ENCODE results near the gene MRM1.
"Not testable (repeated sequence)": the region's sequence is repeated elsewhere in the genome, so short reads cannot be mapped to it uniquely, and the experiment has no call there.

Gene MRM1

DNA sequence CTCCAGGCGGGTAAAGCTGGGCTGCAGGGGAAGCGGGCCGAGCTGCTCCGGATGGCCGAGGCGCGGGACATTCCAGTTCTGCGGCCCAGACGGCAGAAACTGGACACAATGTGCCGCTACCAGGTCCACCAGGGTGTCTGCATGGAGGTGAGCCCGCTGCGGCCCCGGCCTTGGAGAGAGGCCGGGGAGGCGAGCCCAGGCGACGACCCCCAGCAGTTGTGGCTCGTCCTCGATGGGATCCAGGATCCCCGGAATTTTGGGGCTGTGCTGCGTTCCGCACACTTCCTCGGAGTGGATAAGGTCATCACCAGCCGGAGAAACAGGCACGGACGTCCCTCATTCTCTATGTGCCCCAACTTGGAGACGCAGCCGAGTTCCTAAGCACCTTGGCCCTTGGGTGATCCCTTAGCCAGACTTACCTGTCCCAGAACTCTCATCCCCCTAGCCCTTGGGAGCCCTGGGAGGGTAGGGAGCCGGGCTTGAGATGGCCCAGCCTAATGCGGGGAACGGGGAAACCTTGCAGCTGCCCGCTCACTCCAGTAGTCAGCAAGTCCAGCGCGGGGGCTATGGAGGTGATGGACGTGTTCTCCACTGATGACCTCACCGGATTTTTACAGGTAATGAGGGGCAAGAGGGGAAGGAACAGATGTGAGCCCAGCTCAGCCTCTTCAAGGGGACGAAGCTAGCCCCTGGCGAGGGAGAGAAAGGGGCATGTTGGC lies 806 bp downstream of the MRM1 start:
- no peak for DNase-seq

DNA sequence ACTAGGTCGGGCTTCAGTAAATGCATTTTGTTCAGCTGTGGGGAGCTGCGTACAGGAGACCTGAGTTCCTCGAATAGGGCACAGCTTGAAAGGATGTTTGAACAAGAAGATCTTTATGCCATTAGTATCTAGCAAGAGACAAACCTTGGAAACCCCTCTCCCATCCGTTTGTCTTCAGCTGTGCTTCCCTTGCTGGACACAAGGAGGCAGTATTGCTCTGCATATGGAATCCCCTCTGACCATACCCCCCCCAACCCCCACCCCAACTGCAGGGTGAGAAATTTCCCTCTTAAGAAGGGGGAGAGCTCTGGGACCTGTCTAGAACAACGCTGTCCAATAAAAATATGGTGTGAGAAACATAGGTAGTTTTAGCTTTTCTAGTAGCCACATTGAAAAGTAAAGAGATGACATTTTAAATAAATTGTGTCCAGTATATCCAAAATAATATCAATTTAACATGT lies 1.6 kb downstream of the MRM1 start:
- DNase-seq, result peak; percentile 40

DNA sequence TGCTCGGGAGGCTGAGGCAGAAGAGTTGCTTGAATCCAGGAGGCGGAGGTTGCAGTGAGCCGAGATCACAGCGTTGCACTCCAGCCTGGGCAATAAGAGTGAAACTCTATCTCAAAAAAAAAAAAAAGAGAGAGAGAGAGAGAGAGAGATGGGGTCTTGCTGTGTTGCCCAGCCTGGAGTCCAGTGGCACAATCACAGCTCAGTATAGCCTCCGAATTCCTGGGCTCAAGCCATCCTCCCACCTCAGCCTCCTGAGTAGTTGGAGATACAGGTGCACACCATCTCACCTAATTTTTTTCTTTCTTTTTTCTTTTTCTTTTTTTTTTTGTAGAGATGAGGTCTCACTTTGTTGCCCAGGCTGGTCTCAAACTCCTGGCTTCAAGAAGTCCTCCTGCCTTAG lies 3.6 kb downstream of the MRM1 start:
- DNase-seq, result not testable (repeated sequence)

DNA sequence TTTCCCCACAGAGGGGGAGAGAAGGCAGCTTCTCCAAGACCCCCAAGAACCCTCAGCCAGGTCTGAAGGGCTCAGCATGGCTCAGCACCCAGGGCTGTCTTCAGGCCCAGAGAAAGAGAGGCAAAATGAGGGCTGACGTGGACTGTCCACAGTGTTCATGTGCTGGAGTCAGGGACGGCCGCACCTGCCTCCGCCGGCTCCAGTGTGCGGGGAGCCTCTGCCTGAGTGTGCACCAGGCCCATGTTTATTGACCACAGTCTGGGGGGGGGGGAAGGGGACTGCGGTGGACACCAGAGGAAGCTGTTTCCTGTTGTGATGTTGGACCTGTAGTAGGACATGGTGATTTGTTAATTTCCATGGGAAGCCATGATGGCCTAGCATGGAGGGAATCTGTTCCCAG lies 6.9 kb downstream of the MRM1 start:
- no peak for DNase-seq

DNA sequence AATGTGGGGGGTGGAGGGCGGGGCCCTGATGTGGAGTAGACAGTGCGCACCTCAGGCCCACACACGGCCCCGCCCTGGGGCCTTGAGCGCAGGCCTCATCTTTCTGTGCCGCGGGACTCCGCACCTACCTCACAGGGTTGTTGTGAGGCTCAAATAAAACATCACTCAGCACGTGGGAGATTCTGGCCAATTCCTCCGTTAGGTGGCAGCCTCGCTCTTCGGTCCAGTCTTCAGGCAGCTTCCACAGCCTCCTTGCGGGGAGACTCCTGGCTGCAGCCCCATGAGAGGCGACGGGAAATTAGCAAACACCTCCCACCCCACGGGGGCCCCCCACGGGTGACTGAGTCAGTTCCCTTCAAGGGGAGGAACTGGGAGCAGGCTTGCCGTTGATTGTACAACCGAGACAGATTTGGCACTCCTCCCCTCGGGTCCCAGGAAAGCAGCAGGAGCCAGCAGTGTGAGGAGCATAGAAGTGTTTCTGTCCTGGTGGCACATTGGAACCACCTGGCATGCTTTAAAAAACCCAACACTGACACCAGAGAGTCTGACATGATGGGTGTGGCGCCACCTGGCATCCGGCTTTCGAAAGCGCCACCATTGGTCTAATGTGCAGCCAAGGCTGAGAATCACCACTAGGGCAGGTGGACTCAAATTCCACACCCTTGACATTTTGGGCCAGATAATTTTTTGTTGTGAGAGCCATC lies 7.6 kb downstream of the MRM1 start:
- no peak for DNase-seq

DNA sequence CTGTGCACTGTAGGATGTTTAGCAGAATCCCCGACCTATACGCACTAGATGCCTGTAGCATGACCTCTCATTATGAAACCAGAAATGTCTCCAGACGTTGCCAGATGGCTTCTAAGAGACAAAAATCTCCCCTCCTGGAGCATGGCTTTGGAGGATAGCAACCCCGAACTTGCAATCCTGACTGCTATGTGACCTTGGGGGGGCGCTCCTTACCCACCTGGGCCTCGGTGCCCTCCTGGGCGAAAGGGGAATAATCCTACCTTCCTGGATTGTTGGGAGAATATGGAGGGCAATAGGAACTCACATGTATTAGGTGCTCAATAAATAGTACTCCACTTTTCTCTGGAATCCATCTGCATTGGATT lies 8.1 kb downstream of the MRM1 start:
- DNase-seq, result no peak

DNA sequence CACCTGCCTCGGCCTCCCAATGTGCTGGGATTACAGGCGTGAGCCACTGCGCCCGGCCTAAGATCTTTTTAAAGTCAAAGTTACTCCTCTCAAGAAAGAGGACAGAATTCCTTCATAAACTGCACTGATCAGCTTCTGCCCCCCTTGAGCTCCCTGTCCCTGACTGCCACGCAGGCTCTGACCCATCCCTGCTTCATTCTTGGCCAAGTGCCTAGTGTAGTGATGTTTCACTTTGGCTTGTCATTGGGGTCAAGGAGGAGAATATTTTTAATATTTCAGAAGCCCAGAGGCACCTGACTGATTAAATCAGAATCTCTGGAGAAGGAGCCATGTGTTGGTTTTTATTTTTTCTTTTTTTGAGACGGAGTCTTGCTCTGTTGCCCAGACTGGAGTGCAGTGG lies 9.1 kb downstream of the MRM1 start:
- DNase-seq, result no peak

DNA sequence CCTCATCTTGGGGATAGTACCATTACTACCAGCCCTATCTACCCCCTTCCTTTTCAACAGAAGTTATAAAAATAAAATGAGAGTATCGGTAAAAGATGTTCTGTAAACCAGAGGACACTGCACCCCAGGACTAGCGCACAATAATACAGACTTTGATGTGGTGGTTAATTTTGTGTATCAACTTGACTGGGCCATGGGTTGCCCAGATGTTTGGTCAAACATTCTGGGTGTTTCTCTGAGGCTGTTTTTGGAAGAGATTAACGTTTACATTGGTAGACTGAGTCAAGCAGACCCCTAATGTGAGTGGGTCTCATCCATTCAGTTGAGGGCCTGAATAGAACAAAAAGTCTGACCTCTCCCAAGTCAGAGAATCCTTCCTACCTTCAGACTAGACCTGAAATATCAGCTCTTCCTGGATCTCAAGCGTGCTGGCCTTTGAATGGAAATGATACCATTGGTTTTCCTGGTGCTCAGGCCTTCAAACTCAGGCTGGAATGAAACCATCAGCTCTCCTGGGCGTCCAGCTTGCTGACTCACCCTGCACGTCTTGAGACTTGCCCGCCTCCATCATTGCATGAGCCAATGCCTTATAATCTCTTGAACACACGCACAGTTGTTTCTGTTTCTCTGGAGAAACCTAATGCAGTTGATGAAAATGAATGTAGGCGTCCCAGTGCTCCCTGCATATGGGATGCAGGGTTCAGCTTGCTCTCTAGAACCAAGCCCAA lies 10.1 kb downstream of the MRM1 start:
- no peak for DNase-seq

DNA sequence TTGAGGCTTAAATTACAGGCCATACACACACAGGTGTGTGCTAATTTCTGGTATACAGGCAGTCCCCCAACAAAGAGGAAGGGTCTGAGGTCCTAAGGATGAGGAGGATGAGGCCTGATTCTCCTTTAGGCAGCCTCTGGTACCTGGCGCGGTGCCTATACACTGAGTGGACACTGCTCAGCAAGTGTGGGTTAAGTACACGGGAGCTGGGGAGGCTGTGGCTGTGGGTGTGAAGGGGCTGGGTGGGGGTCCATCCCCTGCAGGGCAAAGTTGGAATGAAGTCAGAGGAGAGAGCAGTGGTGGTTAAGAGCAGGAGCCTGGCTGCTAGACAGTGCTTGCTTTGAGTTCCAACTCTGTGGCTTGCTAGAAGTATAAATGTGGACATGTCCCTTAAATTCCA lies 10.9 kb downstream of the MRM1 start:
- no peak for DNase-seq

DNA sequence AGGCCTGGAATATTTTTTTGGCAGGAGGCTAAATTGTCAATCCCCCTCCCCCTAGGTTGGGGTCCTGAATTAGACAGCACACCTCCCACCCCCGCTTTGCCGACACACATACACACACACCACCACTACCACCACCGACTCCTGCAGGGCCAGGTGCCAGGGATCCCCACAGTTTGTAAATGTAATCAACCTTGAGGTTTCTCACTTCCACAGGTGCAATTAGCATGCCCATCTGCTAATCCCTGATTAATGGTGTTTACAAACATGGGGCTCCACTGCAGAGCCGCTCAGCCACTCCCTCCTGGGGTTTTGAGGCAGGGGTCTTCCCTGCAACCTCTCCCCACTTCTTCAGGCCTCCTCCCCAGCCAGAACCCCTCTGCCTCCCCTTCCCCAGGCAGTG lies 11.8 kb downstream of the MRM1 start:
- no peak for DNase-seq

DNA sequence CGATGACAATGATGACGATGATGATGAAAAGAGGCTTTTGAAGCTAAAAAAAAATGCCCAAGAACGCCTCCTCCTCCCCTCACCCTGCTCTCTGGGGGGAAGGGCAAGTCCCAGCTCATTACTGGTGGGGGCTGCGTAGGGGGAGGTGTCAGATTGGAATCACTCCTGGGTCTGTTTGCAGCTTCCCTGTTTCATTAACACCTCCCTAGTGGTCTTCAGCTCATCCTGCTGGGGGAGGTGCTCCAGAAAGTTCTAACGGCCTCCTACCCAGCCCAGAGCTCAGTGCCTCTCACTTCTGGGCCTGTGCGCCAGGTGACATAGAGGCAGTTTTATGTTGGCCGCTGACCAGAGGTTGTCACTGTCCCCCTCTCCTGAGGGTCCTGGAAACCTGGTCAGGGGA lies 12.7 kb downstream of the MRM1 start:
- DNase-seq, result no peak

DNA sequence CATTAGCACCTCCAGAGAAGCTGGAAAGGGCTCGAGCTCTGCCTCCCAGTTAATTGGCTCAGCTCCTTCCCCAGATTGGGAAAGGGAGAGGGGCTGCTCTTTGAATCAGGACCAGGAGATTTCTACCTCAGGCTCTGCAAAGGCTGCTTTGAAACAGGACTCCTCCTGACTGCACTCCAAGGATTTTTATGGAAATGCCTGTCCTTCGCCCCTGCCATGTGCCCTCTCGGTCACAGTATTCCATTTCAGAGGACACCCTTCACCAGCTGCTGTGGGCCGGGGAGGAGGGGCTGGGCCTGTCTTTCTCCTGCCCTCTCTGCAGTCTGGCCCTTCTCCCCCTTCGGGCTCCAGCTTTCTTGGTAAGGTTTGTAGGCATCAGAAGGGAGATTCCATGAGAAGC lies 13.6 kb downstream of the MRM1 start:
- no peak for DNase-seq

DNA sequence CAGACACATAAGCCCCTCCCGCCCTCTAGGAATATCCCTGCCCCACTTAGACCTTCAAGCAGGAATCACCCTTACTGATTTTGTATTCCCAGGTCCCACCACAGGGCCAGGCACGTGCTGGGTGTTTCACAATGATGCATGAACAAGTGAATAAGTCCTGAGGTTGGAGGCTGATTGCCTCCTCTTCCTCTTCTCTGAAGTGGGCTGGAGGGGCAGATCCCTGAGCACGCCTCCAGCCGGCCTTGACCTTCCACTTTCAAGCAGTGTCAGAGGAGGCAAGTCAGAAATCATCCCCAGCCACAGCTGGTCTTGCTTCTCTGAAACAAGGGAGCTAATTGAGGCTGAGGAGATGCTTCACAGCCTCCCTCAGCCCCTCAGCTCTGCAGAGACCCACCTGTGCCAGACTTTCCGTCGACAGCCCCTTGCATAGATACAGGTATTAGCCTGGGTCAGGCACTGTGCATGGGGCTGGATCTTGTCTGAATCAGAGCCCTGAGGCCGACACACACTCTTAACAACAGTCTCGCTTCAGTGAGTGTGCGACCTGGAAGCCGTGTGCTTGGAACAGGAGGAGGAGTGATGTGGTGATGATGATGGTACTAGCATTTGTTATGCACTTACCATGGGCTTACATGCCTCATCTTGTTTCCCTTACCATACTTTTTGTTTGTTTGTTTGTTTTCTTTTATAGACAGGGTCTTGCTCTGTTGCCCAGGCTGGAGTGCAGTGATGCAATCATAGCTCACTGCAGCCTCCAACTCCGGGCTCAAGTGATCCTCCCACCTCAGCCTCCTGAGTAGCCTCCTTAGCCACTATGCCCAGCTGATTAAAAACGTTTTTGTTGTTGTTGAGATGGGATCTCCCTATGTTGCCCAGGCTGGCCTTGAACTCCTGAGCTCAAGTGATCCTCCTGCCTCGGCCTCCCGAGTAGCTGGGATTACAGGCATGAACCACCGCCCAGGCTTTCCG lies 15.0 kb downstream of the MRM1 start:
- DNase-seq, result no peak

DNA sequence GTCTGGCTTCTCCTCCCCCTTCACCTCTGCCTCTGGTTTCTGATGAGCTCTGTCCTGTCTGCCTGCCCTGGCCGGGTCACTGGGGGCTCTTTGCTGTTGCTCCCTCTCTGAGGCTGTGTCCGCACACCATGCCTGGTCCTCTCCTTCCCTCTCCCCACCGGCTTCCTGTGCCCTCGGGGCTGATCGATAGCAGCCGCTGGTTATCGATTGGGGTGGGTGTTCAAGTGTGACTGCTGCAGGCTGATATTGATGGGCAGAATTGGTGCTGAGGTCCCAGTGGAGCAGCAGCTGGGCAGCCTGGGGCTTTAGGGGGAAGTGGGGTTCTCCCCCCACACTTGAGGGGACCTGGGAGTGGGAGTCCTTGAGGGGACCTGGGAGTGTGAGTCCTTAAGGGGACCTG lies 16.4 kb downstream of the MRM1 start:
- no peak for DNase-seq

DNA sequence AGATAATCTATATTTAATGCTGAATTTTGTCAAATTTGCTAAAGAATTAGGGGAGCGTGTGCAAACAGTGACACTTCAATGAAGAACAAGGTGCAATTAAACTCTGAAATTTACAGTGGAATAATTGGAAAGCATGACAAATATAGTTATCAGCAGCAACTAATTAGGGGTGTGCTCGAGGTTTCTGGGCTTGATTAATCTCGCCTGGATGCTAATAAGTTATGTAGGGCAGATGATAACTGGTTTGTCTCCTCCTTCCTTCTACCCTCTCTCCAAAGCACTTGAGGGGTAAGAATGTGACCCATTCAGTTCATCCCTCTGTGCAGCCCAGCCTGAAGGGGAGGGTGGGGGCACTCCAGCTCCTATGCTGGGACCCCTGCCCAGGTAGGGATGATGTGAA lies 21.9 kb downstream of the MRM1 start:
- DNase-seq, result no peak

DNA sequence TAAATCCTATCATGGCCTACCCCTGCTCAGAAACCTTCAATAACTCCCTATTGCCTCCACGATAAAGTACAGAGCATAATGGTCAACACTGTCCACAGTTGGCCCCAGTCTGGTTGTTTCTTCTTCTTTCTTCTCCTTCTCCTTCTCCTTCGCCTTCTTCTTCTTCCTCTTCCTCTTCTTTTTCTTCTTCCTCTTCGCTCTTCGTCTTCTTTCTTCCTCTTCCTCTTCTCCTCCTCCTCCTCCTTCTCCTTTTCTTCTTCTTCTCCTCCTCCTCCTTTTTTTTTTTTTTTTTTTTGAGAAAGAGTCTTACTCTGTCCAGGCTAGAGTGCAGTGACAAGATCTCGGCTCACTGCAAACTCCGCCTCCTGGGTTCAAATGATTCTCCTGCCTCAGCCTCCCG lies 23.8 kb downstream of the MRM1 start:
- DNase-seq, result no peak

DNA sequence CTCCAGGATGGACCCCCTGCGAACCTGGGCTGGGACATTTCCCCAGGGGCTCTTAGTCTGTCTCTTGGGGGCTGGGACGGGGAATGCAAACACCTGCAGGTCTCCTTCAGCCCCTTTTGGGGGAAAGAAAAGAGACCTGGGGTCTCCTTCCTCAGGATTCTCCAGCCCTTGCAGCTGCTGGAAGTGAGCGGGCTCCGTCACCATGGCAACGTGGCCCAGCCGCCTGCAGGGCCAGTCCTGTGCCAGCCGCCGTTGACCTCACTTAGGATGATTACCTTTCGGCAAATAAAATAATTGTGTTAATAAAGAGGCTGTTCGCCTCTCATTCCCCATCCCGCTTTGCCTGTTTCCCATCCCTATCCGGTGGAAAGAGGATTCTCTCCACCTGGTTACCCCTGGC lies 25.7 kb downstream of the MRM1 start:
- DNase-seq, result no peak

DNA sequence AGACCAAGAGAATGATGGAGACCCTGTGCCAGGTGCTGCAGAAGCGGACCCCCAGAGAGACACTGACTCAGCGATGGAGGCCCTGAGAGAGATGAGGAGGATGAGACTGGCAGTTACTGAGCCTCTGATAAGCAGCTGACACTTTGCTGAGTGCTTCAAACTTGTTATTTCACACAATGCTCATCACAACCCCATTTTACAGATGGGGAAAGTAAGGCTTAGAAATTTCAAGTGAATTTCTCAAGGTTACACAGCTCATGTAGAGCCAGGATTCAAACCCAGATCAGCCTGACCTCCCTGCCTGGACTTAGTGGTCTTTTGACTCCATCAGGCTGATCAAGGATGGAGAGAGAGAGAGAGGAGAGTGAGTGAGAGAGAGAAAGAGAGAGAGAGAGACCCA lies 27.2 kb downstream of the MRM1 start:
- DNase-seq, result no peak

DNA sequence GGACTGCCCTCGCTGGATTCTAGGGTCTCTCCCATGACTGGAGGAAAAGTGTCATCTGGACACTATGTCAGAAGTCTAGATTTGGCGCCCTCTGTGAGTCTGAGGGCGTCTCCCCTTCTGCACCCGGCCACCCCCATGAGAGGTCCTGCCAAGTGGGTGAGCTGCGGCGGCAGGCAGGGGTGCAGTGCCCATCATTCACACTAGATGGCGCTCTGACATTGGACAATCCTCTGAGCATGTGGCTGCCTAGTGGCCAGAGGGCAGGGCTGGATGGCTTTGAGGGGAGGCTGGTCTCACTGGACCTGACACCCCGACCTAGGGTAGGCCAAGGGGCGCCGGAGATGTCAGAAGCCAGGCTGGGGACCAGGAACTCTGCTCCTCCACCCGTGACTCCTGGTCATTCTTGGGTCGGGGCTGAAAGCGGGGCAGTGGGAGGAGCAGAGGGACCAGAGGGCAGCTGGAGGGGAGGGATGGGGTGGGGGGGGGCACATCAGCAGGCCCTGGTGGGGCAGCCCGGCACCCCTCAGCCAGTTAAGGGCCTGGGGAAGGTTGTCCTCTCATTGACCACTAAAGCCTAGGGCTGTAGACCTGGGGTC lies 28.0 kb downstream of the MRM1 start:
- DNase-seq, result peak; percentile 64

DNA sequence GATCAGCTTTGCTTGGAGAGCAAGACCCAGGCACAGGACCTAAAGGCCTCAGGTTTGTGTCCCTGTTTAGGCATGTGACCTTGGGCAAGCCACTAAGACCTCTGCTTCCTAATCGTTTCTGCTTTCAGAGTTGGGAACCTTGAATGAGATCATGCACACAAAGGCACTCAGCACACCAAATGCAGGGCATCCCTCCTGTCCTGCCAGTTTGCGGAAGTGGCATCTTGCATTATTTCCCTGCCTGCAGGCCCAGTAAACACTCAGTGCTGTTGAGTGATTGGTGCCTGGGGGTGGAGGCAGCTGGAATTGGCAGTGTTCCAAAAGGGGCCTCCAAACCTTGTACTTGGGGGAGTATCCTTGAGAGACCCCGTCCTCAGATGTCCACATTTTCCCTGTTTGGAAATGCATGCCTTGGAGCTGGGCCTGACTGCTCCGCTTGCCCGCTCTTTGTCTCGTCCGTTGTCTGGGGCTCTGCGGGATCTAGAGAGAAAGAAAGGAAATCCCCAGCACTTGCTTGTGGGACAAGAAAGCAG lies 28.7 kb downstream of the MRM1 start:
- DNase-seq, result no peak

DNA sequence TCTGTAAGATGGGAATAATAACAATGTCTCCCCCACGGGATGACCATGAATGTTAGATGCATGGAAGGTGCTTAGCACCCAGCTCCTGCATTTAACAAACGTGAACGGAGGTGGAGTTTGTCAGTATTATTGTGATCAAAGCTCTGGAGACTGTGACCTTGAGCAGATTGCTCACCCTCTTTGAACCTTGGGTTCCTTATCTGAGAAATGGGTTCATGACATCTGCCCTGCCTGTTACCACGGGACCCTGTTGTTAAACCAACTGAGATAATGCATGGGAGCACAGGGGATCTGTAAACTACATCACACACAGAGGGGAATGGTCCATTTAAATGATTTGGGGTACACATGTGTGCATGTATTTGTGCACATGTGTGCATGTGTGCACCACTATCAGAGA lies 29.6 kb downstream of the MRM1 start:
- no peak for DNase-seq
